Measurements from ENCODE around the gene FGFR2.

Gene FGFR2

GRCh38 chr10:121589553-121589952 lies 8.7 kb downstream of the FGFR2 start:
- Histone ChIP-seq H3K36me3 (ENCODE audit: insufficient read depth, low read length) (no peaks in the 10 kb centered on the region), H3K27me3 (ENCODE audit: insufficient read depth, low read length) (no peaks in the 10 kb centered on the region), H3K27ac (ENCODE audit: low read depth, low read length) (no peak overlapping the region), H3K4me3 (ENCODE audit: low read depth, low read length) (no peak overlapping the region), H3K4me1 (ENCODE audit: control insufficient read depth, insufficient read depth, low read length, unreplicated experiment) (no peaks in the 10 kb centered on the region), H2AFZ (ENCODE audit: low read length, unreplicated experiment) (no peak overlapping the region), H3K79me2 (ENCODE audit: control insufficient read depth, insufficient read depth, low read length, unreplicated experiment) (no peaks in the 10 kb centered on the region)

DNA sequence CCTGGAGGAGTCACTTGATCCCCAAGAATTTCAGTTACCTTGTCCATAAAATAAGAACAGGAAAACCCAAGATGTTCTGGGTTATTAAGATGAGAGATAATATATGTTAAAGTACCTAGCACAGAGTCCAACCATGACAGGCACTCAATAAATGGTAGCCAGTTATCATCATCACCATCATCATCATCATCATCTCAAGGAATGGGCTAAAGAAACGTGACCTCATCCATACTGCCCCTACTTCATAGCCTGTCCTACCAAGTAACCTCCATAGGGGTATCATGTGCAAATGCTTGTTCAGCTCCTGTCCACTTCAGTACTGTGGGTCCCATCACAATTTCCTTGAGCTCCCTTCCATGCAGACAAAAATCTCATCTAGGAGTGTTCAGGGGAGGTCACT lies 14.4 kb downstream of the FGFR2 start:
- H2AFZ ChIP-seq (ENCODE audit: low read length, unreplicated experiment), result no peak overlapping the region
- no peak overlapping the region for H3K27ac ChIP-seq (ENCODE audit: low read depth, low read length)
- H3K27me3 ChIP-seq (ENCODE audit: insufficient read depth, low read length), result no peaks in the 10 kb centered on the region
- H3K4me3 ChIP-seq (ENCODE audit: low read depth, low read length), result no peak overlapping the region
- H3K4me1 ChIP-seq (ENCODE audit: control insufficient read depth, insufficient read depth, low read length, unreplicated experiment), result no peaks in the 10 kb centered on the region
- H3K79me2 ChIP-seq (ENCODE audit: control insufficient read depth, insufficient read depth, low read length, unreplicated experiment), result no peaks in the 10 kb centered on the region
- H3K36me3 ChIP-seq (ENCODE audit: insufficient read depth, low read length), result no peaks in the 10 kb centered on the region

GRCh38 chr10:121583258-121583657 lies 15.0 kb downstream of the FGFR2 start:
- H3K4me1 ChIP-seq (ENCODE audit: control insufficient read depth, insufficient read depth, low read length, unreplicated experiment), result no peaks in the 10 kb centered on the region
- H3K4me3 ChIP-seq (ENCODE audit: low read depth, low read length), result no peak overlapping the region
- H3K27ac ChIP-seq (ENCODE audit: low read depth, low read length), result no peak overlapping the region
- H3K27me3 ChIP-seq (ENCODE audit: insufficient read depth, low read length), result no peaks in the 10 kb centered on the region
- H3K36me3 ChIP-seq (ENCODE audit: insufficient read depth, low read length), result no peaks in the 10 kb centered on the region
- H3K79me2 ChIP-seq (ENCODE audit: control insufficient read depth, insufficient read depth, low read length, unreplicated experiment), result no peaks in the 10 kb centered on the region
- no peak overlapping the region for H2AFZ ChIP-seq (ENCODE audit: low read length, unreplicated experiment)

DNA sequence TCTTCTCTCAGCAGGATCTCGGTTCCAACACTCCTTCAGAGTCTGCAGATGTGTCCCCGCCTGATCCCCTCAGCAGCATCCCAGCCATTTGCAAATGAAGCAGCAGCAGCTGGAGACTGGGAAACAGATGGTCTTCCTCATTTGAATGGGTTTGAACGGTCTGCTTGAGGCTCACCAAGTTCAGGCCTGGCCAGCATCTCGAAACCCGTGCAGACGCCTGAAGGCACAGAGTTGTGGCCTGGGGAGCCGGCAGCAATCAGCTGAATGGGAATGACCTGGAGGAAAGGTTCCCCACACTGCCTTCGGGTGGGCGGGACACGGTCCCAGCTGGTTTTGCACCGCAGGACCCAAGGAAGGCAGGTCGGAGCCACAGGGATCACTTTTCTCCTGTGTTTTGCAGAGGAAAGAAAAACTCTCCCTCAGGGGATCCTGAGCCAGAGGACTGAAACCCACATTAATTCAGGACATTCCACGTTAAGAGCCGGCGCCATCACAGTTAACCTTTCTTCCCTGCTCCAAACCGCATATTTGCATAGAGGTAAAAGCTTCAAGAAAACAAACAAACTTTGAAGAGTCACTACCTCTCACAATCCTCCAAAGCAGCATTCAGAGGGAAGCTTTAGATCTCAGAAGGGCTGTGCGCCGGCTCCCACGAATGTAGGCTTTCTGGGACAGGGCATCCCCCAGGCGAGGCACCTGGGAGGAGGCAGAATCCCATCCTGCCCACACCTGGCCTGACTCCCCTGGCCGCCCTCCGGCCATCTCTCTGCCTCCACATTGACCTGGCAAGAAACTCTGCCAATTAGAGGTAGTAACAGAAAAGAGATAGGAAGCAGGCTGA lies 17.7 kb downstream of the FGFR2 start:
- Histone ChIP-seq H3K79me2 (ENCODE audit: control insufficient read depth, insufficient read depth, low read length, unreplicated experiment) (no peaks in the 10 kb centered on the region), H3K27me3 (ENCODE audit: insufficient read depth, low read length) (no peaks in the 10 kb centered on the region), H3K4me3 (ENCODE audit: low read depth, low read length) (no peak overlapping the region), H3K27ac (ENCODE audit: low read depth, low read length) (no peak overlapping the region), H3K4me1 (ENCODE audit: control insufficient read depth, insufficient read depth, low read length, unreplicated experiment) (no peaks in the 10 kb centered on the region), H3K36me3 (ENCODE audit: insufficient read depth, low read length) (no peaks in the 10 kb centered on the region), H2AFZ (ENCODE audit: low read length, unreplicated experiment) (no peak overlapping the region)

DNA sequence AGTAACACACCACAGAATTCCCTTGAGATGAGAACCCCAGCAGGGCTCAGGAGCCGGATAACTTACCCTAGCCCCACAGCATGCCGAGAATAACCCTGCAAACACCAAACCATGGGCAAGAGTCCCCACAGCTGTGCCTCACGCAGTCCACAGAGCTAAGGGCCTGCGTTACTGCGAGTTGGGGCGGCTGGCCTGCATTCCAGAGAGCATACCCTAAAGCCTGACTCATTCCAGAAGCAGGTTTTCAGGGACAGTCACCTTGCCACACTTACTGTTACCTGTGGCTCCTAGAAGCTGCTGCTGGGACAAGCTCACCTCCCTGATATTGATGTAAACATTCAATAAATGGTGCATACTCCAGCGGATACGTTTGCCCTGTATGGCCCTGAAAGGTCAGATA lies 18.6 kb downstream of the FGFR2 start:
- Histone ChIP-seq H3K27me3 (ENCODE audit: insufficient read depth, low read length) (no peaks in the 10 kb centered on the region), H3K4me1 (ENCODE audit: control insufficient read depth, insufficient read depth, low read length, unreplicated experiment) (no peaks in the 10 kb centered on the region), H3K4me3 (ENCODE audit: low read depth, low read length) (no peak overlapping the region), H3K79me2 (ENCODE audit: control insufficient read depth, insufficient read depth, low read length, unreplicated experiment) (no peaks in the 10 kb centered on the region), H3K36me3 (ENCODE audit: insufficient read depth, low read length) (no peaks in the 10 kb centered on the region), H3K27ac (ENCODE audit: low read depth, low read length) (no peak overlapping the region), H2AFZ (ENCODE audit: low read length, unreplicated experiment) (no peak overlapping the region)

DNA sequence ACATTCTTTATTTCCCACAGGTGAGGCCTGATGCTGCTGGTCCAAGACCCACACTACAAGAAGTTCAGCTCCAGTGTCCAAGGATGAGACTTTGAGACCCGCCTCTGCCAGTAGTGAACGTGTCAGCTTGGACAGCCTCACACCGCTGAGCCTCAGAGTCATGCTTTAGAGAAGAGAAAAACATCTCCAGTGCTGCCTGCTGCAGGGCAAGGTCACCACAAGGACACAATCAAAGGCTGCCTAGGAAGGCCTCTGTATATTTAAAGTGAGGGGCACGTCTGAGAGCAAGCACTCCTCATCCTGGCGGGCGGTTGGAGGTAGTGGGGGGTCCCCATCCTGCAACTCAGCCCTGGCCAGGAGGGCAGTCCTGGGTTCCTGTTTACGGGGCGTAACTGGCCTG lies 19.3 kb downstream of the FGFR2 start:
- Histone ChIP-seq H3K27me3 (ENCODE audit: insufficient read depth, low read length) (no peaks in the 10 kb centered on the region), H3K27ac (ENCODE audit: low read depth, low read length) (no peak overlapping the region), H3K79me2 (ENCODE audit: control insufficient read depth, insufficient read depth, low read length, unreplicated experiment) (no peaks in the 10 kb centered on the region), H2AFZ (ENCODE audit: low read length, unreplicated experiment) (no peak overlapping the region), H3K36me3 (ENCODE audit: insufficient read depth, low read length) (no peaks in the 10 kb centered on the region), H3K4me1 (ENCODE audit: control insufficient read depth, insufficient read depth, low read length, unreplicated experiment) (no peaks in the 10 kb centered on the region), H3K4me3 (ENCODE audit: low read depth, low read length) (no peak overlapping the region)

DNA sequence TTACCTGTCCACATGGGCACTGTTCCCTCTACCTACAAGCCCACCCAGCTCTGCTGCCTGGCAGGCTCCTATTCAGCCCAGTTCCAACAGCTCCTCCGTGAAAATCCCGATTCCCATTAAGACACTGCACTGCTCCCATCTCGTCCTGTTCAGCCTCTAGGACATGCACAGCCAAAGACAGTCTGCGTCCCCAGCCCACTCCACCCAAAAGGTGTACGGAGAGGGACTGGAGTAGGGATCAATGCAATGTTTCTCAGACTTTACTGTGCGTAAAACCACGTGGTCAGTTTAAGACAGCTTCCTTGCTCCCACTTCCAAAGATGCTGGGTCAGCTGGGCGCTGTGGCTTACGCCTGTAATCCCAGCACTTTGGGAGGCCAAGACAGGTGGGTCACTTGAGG lies 19.9 kb downstream of the FGFR2 start:
- Histone ChIP-seq H3K36me3 (ENCODE audit: insufficient read depth, low read length) (no peaks in the 10 kb centered on the region), H3K79me2 (ENCODE audit: control insufficient read depth, insufficient read depth, low read length, unreplicated experiment) (no peaks in the 10 kb centered on the region), H2AFZ (ENCODE audit: low read length, unreplicated experiment) (no peak overlapping the region), H3K27me3 (ENCODE audit: insufficient read depth, low read length) (no peaks in the 10 kb centered on the region), H3K27ac (ENCODE audit: low read depth, low read length) (no peak overlapping the region), H3K4me1 (ENCODE audit: control insufficient read depth, insufficient read depth, low read length, unreplicated experiment) (no peaks in the 10 kb centered on the region), H3K4me3 (ENCODE audit: low read depth, low read length) (no peak overlapping the region)

DNA sequence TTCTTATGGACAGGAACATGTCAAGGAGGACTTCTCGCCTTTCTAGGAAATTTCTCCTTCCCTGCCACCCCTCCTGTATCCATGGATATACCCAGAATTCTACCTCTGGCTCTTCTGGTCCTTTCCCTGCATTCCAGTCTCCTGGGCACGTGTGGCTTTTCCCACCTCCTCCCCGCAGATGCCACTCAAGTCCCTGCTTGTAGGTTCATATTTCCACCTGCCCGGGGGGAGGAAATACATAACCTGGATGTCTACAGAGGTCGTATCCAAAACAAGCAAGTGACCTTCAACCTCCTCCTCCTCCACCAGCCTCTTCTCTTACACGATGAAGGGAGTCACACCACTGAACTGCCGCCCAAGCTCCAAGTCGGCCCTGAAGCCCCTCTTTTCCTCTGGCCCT lies 20.7 kb downstream of the FGFR2 start:
- H3K36me3 ChIP-seq (ENCODE audit: insufficient read depth, low read length), result no peaks in the 10 kb centered on the region
- H3K27ac ChIP-seq (ENCODE audit: low read depth, low read length), result no peak overlapping the region
- no peak overlapping the region for H3K4me3 ChIP-seq (ENCODE audit: low read depth, low read length)
- no peaks in the 10 kb centered on the region for H3K79me2 ChIP-seq (ENCODE audit: control insufficient read depth, insufficient read depth, low read length, unreplicated experiment)
- no peaks in the 10 kb centered on the region for H3K27me3 ChIP-seq (ENCODE audit: insufficient read depth, low read length)
- H3K4me1 ChIP-seq (ENCODE audit: control insufficient read depth, insufficient read depth, low read length, unreplicated experiment), result no peaks in the 10 kb centered on the region
- H2AFZ ChIP-seq (ENCODE audit: low read length, unreplicated experiment), result no peak overlapping the region

GRCh38 chr10:121576139-121576538 lies 22.1 kb downstream of the FGFR2 start:
- Histone ChIP-seq H2AFZ (ENCODE audit: low read length, unreplicated experiment) (no peak overlapping the region), H3K36me3 (ENCODE audit: insufficient read depth, low read length) (no peaks in the 10 kb centered on the region), H3K4me3 (ENCODE audit: low read depth, low read length) (no peak overlapping the region), H3K4me1 (ENCODE audit: control insufficient read depth, insufficient read depth, low read length, unreplicated experiment) (no peaks in the 10 kb centered on the region), H3K27me3 (ENCODE audit: insufficient read depth, low read length) (no peaks in the 10 kb centered on the region), H3K79me2 (ENCODE audit: control insufficient read depth, insufficient read depth, low read length, unreplicated experiment) (no peaks in the 10 kb centered on the region), H3K27ac (ENCODE audit: low read depth, low read length) (no peak overlapping the region)

DNA sequence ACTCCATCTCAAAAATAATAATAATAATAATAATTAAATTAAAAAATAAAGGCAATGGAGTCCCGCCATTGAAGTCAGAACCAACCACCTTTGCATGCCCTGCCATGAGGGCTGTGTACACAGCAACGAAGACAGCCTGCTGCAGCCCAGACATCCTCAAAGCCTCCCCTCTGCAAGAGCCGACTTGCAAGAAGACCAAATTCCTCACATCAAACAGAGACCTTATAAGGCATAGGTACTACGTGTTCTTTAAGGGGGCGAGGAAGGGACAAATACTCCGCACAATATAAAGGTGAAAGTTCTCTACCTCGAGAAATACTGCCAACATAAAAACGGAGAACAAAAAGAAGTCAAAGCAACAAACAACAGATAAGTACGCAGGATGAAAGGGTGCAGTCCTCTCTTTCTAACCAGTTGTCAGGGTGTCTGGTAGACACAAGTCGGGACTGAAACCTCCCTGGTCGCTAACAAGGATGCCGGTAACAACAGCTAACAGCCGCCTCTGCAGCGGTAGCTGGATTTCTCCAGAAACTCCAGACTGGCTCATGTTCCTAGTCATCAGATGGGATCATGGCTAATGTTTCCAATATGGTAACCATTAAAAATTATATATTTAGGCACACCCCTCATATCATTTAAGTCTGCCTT lies 23.6 kb downstream of the FGFR2 start:
- Histone ChIP-seq H3K27me3 (ENCODE audit: insufficient read depth, low read length) (no peaks in the 10 kb centered on the region), H3K36me3 (ENCODE audit: insufficient read depth, low read length) (no peaks in the 10 kb centered on the region), H3K4me1 (ENCODE audit: control insufficient read depth, insufficient read depth, low read length, unreplicated experiment) (no peaks in the 10 kb centered on the region), H2AFZ (ENCODE audit: low read length, unreplicated experiment) (no peak overlapping the region), H3K79me2 (ENCODE audit: control insufficient read depth, insufficient read depth, low read length, unreplicated experiment) (no peaks in the 10 kb centered on the region), H3K27ac (ENCODE audit: low read depth, low read length) (no peak overlapping the region), H3K4me3 (ENCODE audit: low read depth, low read length) (no peak overlapping the region)

DNA sequence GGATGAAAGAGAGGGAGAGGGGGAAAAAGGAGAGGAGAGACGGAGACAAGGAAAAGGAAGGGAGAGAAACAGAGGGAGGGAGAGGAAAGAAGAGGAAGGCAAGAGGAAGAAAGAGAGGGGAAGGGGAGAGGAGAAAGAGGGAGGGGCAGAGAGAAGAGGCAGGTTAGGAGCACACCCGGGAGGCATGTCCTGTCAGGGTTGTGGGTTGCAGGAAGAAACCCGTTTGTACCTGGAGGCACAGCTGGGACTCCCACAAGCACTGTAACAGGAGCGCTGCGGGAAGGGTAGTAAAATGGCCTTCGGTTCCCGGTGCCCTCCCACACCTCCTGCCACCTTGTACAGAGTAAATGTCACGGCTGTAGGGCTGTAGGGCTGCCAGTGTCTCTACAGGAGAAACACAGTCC lies 24.7 kb downstream of the FGFR2 start:
- Histone ChIP-seq H3K36me3 (ENCODE audit: insufficient read depth, low read length) (no peaks in the 10 kb centered on the region), H3K4me1 (ENCODE audit: control insufficient read depth, insufficient read depth, low read length, unreplicated experiment) (no peaks in the 10 kb centered on the region), H3K79me2 (ENCODE audit: control insufficient read depth, insufficient read depth, low read length, unreplicated experiment) (no peaks in the 10 kb centered on the region), H3K27me3 (ENCODE audit: insufficient read depth, low read length) (no peaks in the 10 kb centered on the region), H3K4me3 (ENCODE audit: low read depth, low read length) (no peak overlapping the region), H2AFZ (ENCODE audit: low read length, unreplicated experiment) (no peak overlapping the region), H3K27ac (ENCODE audit: low read depth, low read length) (no peak overlapping the region)
